GM21576 (cell line): ENCODE results near the gene ATG13.

Experiments used
- ATAC-seq: cut with Tn5 transposase; IDR thresholded peaks from one replicate; pipeline ENCODE4 v1.9.1; 2021; ENCODE audit warnings: mild to moderate bottlenecking, moderate library complexity; ENCODE audit not compliant: unreplicated experiment

The ATG13 gene

DNA sequence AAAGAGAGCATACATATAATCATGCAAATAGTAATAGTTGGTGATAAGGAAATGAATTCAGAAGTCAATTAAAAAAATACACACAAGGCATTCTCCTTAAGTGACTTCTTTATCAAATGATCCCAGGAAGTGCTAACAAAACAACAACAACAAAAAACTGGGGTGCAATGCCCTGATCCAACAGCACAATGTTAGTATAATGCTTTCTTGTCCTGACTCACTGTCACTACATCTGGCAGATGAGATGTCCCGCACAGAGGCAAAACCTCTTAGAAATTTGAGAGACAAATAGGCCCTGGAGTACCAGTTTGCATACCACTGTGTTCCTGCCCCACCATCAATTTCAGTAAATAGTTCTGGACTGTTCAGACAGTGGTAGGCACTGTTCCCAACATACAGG lies 12.6 kb upstream of the ATG13 start:
- ATAC-seq, result no peak

DNA sequence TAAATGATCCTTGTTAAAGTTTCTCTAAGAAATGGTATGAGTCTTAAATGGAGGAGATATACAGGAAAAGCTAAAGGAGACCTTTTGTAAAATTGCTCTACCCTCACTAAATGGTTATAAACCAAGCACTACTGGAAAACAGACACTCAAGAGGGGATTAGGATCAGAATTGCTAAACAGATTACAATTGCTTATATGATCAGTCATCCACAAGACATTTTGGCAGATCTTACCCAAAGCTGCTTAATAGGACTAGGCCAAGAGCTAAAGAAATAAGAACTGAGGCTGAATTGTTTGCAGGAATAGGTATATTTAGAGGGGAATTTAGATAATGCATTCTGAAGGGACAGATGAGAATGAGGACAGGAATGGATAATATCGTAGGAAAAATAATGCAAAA lies 9.8 kb upstream of the ATG13 start:
- ATAC-seq, result no peak

DNA sequence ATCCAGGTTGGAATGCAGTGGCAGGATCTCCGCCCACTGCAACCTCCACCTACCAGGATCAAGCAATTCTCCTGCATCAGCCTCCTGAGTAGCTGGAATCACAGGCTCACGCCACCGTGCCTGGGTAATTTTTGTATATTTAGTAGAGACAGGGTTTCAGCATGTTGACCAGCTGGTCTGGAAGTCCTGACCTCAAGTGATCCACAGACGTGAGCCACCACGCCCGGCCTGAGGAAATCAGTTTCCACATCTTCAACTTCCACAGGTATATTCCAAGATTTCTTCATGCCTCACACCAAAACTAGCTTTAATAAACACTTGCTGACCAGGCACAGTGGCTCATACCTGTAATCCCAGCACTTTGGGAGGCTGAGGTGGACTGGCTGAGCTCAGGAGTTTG lies 8.0 kb upstream of the ATG13 start:
- no peak for ATAC-seq

DNA sequence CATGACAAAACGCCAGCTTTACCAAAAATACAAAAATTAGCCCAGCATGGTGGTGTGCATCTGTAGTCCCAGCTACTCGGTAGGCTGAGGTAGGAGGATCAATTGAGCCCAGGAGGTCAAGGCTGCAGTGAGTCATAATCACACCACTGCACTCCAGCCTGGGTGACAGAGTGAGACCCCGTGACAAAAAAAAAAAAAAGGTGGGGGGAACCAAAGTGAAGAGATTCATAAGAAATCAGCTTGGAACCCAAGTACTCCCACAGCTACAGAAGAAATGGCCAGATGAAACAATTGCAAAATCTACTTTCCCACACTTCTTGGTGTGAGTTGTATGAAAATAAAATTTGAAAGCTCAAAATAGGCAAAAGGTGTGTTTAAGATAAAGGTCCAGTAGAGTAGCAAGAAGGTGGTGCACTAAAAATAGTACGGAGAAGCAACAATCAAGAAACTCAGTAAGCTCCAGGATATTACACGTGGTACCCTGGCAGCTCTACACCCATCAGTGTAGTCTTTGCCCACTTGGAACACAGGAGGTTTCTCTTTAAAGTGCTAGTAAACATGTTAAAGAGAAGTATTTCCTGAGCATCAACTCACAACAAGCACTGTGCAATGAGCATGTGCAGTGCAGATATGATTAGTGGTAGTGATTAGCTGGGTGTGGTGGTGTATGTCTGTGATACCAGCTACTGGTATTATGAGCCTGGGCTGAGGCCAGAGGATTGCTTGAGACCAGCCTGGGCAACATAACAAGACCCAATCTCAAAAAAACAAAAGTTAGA lies 5.6 kb upstream of the ATG13 start:
- ATAC-seq, result no peak

DNA sequence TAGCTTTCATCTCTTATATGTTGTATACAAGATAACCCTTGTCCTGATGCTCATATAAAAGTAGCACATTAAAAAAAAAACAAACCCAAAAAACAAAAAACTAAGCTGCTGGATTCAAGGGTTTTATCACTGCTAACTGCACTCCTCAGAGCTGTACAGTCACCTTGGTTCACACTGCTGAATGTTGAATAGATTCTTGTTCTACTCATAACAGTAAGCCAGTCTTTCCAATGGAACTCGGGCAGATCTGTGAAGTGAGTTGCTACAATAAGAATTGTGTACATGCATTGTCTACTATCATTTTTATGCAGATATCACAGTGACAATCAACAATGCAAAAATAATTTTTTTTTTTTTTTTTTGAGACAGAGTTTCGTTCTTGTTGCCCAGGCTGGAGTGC lies 5.0 kb upstream of the ATG13 start:
- no peak for ATAC-seq

DNA sequence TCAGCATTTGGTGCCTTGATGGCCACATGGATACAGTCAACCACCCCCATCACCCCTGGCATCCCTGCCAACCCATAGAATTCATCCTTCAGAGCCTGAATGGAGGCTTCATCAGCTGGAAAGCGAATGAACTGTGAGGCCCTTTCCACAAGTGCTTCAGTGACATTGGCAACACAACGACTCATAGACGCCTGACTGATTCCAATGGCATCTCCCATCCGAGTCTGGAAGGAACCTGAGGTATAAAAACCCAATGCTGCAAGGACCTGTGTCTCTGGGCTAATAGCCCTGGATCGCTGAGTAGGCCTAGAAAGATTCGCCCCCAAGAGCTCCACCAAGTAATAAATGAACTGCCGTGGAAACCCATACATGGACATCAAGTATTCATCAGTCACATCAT lies 1.6 kb upstream of the ATG13 start:
- ATAC-seq, result no peak

DNA sequence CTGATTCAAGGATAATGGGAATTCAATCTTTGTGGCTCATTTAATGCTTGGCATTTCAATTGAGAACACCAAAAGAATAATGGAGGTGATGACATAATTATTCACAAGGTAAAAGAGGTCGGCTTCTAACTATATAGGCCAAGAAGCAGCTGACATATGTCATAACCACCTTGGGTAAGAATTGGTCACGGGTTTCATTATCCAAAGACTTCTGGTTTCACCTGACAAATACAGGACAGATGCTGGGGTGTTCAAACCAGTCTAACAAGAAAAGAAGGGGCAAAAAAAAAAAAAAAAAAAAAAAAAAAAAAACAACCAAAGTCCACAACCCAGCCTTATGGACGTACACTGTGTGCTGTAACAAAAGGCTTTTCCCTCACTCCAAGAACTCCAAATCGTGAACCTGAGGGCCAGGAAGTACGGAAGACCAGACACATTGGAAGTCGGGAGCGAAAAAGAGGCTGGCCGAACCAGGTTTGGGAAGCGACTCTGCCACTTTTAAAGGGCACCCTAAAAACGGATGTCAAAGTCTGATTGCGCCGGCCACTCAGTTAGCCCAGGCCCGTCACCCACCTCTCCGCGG lies 711 bp upstream of the ATG13 start:
- ATAC-seq, result no peak

DNA sequence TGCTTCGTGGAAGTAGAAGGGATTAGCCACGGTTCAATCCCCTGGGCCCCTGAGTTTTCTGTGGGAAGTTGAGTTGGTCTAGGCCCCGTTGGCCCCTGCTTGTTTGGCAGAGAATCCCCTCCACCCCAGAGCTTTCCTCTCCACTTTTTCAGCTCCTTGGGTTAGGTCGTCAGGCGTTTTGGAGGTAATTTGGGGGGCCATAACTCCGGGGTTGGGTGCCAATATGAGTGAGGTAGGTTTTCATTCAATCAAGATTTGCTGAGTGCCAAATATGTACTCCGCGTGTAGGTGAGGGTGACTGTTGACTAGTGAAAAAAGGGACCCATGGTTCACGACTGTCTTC lies 590 bp downstream of the ATG13 start:
- no peak for ATAC-seq

DNA sequence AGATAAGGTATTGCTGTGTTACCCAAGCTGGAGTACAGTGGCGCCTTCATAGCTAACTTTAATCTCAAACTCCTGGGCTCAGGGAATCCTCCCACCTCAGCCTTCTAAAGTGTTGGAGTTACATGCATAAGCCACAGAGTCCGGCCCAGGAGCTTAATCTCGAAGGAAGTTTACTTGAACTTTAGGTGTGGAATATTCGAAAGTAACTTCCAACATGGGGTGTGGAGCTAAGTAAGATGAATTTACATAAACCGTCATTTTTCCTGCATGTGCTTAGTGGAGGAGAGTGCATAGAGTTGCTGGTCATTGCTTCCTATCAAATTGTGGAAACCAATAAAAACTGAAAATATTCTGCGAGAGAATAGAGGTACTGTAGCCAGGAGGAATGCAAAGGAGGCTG lies 1.5 kb downstream of the ATG13 start:
- ATAC-seq, result no peak

DNA sequence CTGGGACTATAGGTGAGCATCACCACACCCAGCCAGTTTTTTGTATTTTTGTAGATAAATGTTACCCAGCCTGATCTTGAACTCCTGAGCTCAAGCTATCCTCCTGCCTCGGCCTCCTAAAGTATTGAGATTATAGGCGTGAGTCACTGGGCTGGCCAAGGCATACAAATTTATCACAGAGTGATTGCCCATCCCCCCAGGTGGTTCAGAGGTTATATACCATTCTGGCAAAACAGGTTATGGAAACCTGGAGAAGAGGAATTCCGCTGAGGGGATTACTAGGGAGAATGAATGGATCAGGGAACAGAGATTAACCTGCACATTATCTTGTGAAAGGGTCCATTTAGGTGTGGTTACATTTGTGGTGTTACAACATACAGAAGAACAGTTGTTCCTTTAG lies 8.1 kb downstream of the ATG13 start:
- no peak for ATAC-seq

DNA sequence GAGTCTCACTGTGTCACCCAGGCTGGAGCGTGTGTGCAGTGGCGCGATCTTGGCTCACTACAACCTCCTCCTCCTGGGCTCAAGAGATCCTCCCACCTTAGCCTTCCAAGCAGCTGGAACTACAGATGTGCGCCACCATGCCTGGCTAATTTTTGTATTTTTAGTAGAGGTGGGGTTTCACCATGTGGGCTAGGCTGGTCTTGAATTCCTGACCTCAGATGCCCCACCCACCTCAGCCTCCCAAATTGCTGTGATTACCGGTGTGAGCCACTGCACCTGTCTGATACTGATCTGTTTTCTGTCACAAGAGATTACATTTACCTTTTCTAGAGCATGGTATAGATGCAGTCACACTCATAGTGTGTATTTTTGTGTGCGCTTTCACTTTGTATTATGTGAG lies 11.6 kb downstream of the ATG13 start:
- ATAC-seq, result no peak

DNA sequence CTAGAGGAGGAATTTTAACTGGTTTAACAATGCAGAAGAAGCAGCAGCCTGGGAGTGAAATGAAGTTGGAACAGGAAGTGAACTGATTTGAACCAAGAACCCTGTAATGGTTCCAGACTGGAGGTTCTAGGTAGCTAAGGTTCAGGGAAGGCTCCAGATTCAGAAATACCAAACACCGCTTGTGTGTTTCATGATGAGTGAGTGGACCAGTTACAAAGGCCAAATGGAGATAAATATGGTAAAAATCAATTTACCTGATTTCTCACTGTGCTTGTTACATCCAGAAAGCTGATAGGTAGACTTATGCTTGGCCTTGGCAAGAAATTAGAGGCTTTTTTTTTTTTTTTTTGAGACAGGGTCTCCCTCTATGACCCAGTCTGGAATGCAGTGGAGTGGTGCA lies 12.9 kb downstream of the ATG13 start:
- no peak for ATAC-seq

DNA sequence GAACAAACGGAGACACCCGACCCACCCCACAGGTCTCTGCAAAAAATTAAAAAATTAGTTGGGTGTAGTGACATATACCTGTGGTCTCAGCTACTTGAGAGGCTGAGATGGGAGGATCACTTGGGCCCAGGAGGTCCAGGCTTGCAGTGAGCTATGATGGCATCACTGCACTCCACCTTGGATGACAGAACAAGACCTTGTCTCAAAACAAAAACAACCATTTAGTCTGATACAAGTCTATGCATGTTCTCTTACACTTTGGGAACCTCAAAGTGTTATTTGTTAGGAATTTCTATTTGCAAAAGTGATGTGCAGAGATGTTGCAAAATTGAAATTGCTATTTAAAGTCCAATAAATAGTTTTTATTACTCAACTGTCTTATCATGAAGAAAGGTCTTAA lies 14.3 kb downstream of the ATG13 start:
- ATAC-seq, result no peak

DNA sequence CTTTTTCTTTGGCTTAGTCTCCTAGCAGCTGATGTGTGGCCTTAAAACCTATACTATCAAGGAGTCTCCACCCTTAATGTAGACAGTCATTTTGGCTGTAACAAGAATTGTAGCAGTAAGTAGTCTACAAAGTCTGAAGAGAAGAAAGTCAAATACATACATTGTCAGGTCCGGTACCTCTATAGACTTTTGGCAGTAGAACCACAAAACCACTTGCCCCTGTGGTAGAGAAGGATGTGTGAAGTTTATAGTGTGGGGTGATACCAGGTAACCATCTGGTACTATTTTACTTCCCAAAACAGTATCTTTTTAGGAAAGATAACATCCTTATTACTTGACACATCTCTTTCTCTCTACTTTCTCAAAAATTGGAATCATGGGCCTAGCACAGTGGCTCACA lies 15.1 kb downstream of the ATG13 start:
- ATAC-seq, result no peak

DNA sequence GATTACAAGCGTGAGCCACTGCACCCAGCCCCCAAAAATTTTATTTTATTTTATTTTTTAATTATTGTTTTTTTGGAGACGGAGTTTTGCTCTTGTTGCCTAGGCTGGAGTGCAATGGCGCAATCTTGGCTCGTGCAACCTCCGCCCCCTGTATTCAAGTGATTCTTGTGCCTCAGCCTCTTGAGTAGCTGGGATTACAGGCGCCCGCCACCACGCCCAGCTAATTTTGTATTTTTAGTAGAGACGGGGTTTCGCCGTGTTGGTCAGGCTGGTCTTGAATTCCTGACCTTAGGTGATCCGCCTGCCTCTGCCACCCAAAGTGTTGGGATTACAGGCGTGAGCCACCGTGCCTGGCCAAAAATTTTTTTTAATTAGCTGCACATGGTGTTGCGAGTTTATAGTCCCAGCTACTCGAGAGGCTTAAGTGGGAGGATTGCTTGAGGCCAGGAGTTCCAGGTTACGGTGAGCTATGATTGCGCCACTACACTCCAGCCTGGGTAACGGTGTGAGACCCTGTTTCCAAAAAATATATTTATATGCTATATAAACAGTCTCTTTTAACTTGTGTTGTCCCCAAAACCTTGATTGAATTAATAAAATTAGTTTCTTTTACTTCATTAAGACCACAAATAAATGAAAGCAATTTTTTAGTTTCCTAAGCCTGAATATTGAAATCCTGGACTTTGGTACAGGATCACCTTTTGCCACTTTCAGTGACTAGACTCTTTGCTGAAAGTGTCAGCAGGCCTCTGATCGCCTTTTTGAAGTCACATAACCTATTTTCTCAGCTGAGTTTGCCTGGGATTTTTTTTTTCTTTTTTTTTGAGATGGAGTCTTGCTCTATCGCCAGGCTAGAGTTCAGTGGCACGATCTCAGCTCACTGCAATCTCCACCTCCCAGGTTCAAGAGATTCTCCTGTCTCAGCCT lies 16.2 kb downstream of the ATG13 start:
- no peak for ATAC-seq

DNA sequence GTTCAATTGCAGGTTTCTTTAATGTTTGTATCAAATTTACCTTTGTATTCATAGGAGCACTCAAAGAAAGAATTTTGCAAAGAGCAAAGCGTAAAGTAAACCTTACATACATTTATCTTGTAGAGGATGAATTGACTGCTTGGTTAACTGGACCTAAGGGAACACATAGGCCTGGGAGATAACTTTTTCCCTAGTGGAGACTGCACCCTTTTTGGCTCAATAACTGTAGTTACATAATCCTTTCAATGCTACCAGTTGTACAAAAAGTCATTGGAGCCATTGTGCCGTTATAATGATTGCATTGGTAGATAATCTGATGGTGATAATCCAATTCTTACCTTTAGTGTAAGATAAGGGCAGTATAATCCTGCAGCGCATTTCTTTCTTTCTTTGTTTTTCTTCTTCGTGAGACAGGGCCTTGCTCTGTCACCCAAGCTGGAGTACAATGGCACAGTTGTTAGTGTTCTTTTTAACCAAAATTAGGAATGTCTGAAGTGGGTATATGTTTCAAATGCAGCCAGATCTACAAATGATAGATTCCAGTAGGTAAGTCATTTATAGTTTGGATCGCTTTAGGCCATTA lies 18.3 kb downstream of the ATG13 start:
- ATAC-seq, result no peak

DNA sequence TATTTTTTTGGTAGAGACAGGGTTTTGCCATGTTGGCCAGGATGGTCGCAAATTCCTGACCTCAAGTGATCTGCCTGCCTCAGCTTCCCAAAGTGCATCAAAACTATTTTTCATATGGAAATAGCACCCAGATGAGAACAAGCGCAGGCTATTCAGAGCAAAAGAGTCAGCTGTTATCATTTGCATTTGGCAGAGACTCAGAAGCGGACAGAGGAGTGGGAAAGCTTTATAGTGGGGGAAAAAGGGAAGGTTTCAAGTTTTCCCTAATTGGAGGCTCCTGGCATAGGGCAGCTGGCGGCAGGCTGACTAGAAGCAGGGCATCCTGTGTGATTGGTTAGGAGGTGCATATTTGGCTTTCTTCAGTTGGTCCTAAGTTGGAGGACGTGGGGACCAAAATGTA lies 20.2 kb downstream of the ATG13 start:
- no peak for ATAC-seq

DNA sequence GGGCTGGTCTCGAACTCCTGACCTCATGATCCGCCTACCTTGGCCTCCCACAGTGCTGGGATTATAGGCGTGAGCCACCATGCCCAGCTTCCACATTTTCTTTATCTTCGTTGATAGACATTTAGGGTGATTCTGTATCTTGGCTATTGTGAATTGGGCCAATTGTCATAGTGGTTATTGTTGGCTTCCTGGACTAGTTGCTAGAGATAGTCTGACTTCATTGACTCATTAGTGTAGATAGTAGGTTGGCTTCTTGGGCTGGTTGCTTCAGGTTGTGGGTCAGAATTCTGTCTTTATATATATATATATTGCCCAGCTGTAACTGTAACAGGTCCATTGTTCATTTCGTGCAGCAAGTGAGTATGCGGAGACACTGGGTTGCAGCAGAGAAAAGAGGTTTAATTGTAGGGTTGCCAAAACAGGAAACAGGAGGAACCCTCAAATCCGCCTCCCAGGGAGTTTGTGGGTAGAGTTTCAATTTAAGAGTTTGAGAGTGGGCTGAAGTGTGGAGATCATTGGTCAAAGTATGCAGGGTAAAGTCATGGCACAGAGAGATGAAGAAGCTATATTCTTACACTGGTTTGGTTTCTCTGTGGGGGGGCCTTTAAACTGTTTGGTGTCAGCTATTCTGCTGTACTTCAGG lies 22.0 kb downstream of the ATG13 start:
- ATAC-seq, result no peak

DNA sequence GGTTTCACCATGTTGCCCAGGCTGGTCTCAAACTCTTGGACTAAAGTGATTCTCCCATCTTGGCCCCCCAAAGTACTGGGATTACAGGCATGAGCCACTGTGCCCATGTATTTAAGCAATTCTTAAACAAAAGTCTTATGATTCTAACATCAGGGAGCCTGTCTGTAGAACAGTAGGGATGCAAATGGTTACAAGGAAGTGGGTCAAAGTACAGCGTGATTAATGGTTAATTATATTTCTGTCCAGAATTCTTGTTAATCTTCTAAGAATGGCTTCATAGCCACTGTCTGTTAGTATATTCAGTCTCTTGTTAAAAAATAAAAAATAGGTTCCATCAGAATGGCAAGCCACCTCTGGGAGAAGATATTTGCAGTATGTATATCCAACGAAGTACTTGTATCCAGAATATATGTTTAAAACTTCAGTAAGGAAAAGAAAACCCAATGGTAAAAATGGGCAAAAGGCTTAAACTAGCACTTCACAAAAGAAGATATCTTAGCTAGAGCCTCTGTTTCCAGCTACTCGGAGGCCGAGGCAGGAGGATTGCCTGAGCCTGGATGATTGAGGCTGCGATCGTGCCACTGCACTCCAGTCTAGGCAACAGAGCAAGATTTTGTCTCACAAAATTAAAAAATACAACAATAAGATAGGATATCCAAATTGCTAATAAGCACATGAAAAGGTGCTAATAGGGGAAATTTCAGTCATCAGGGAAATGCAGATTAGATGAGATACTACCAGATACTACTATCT lies 22.9 kb downstream of the ATG13 start:
- ATAC-seq, result no peak

DNA sequence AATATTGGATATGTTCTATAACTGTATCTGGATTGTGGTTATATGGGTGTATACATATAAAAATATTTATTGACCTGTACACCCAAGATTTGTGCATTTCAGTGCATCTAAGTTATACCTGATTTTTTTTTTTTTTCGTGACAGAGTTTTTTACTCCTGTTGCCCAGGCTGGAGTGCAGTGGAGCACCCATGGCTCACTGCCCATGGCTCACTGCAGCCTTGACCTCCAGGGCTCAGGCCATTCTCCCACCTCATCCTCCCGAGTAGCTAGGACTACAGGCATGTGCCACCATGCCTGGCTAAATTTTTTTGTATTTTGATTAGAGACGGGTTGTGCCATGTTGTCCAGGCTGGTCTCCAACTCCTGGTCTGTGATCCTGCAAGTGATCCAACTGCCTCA lies 24.3 kb downstream of the ATG13 start:
- ATAC-seq, result no peak
